Gastrocnemius medialis (tissue), 4 donors: ENCODE results near the gene DHFR. TPM values are rescaled to one million over a fixed set of nuclear protein-coding genes. Genes with fewer than 3 reads are reported as not detected.

Experiments used
- ATAC-seq, 2 donors: fragments of 150-250 bp; one replicate each; pipeline ENCODE4 v1.9.1; 2016
- DNase-seq, 2 donors: peaks; one replicate each; pipeline ENCODE4 v3.0.0-alpha.2; 2019
- H3K27ac ChIP-seq, 4 donors: fragments of 200-600 bp; sonication (generic); 1 replicate in 1 of 4; 2 replicates in 3 of 4; pipeline ENCODE4 v1.5.1; 2016 to 2018; ENCODE audit warnings: mild to moderate bottlenecking in 2 of 4, moderate library complexity in 1 of 4
- H3K27me3 ChIP-seq, 3 donors: fragments of 200-600 bp; sonication (generic) in 2 of 3; 1 replicate in 1 of 3; 2 replicates in 2 of 3; pipeline versions ENCODE4 v1.5.1 to v1.6.0; 2016 to 2019; ENCODE audit warnings: mild to moderate bottlenecking in 1 of 3, moderate library complexity in 1 of 3
- H3K36me3 ChIP-seq, 2 donors: fragments of 200-600 bp; sonication (generic) in 1 of 2; one replicate each; pipeline ENCODE4 v1.5.1; 2017 to 2018
- H3K4me1 ChIP-seq, 2 donors: fragments of 200-600 bp; sonication (generic) in 1 of 2; one replicate each; pipeline ENCODE4 v1.5.1; 2016 to 2017; ENCODE audit warnings: mild to moderate bottlenecking in 2 of 2
- H3K4me3 ChIP-seq, 4 donors: fragments of 200-600 bp; sonication (generic) in 3 of 4; 1 replicate in 1 of 4; 2 replicates in 3 of 4; pipeline ENCODE4 v1.5.1; 2016 to 2019; ENCODE audit warnings: mild to moderate bottlenecking in 2 of 4
- H3K9me3 ChIP-seq, 3 donors: fragments of 200-600 bp; sonication (generic) in 2 of 3; 1 replicate in 1 of 3; 2 replicates in 2 of 3; pipeline ENCODE4 v1.5.1; 2016 to 2019
- CTCF ChIP-seq, 5 experiments: fragments of 450-650 bp in 3 of 5; fragments of 200-600 bp in 2 of 5; sonication (generic) in 2 of 5; IDR thresholded peaks in 4 of 5; conservative IDR thresholded peaks in 1 of 5; 1 replicate in 4 of 5; 2 replicates in 1 of 5; pipeline ENCODE4 v1.5.1; 2016 to 2019; ENCODE audit warnings: antibody characterized with exemption in 5 of 5, mild to moderate bottlenecking in 3 of 5, moderate library complexity in 3 of 5
- POLR2A ChIP-seq, 2 donors: fragments of 450-650 bp; IDR thresholded peaks; one replicate each; pipeline ENCODE4 v1.6.1; 2017; ENCODE audit warnings: antibody characterized with exemption in 2 of 2, mild to moderate bottlenecking in 2 of 2, moderate library complexity in 2 of 2
- in situ Hi-C, 4 donors: fragments of 200-750 bp; cut with MboI; loops; one replicate each; pipeline versions ENCODE4 v1.15.0 to v1.8.0; 2017; ENCODE audit warnings: low sequenced_read_pairs in 4 of 4
- intact Hi-C: fragments of 100-400 bp; cut with DNase I; formaldehyde crosslinking; loops from one replicate; pipeline ENCODE4 v1.15.1; 2023; ENCODE audit warnings: low total_unique reads
- total RNA-seq, 4 donors: library from RNA; depleted of rRNA; stranded (reverse); fragments of >200 nt; gene quantifications; one replicate each; pipeline versions ENCODE4 v1.1.0 to v1.2.3, GENCODE V29; 2016

DHFR gene
- total RNA-seq, 4 donors from 2014 or later = 2.2 to 5.3 (median 3.7) TPM

GRCh38 chr5:80592761-80593160 is 62.0 kb downstream of the DHFR start:
- ATAC-seq (no peak), DNase-seq (no peak)
- in situ Hi-C loops (no loop called here), intact Hi-C loops (no loop called here)
- H3K36me3 ChIP-seq = no peaks in the 10 kb centered on the region
- no peaks in the 10 kb centered on the region for H3K4me1 ChIP-seq
- H3K27me3 ChIP-seq = no peaks in the 10 kb centered on the region
- TF ChIP-seq POLR2A (IDR thresholded peaks at IDR 0.05) (no peak), CTCF (IDR thresholded peaks at IDR 0.05 in 4 of 5, conservative IDR thresholded peaks at IDR 0.05 in 1 of 5) (no peak)
- H3K9me3 ChIP-seq = no peaks in the 10 kb centered on the region
- H3K27ac ChIP-seq = no peak overlapping the region
- no peak overlapping the region for H3K4me3 ChIP-seq

- intact Hi-C loops = no loop called here
- Histone ChIP-seq H3K27ac (no peak overlapping the region), H3K4me3 (no peak overlapping the region), H3K36me3 (no peaks in the 10 kb centered on the region), H3K27me3 (no peaks in the 10 kb centered on the region), H3K4me1 (no peaks in the 10 kb centered on the region), H3K9me3 (no peaks in the 10 kb centered on the region)
- no peak for TF ChIP-seq POLR2A (IDR thresholded peaks at IDR 0.05)
- no peak for TF ChIP-seq CTCF (IDR thresholded peaks at IDR 0.05 in 4 of 5, conservative IDR thresholded peaks at IDR 0.05 in 1 of 5)
- DNase-seq (no peak), ATAC-seq (no peak)
- in situ Hi-C loops = no loop called here
Observed at GRCh38 chr5:80592105-80592504, 62.7 kb downstream of the DHFR start.

GRCh38 chr5:80591352-80591751 is 63.4 kb downstream of the DHFR start:
- no peak overlapping the region for H3K4me3 ChIP-seq
- intact Hi-C loops = no loop called here
- no peak for TF ChIP-seq POLR2A (IDR thresholded peaks at IDR 0.05)
- TF ChIP-seq CTCF (IDR thresholded peaks at IDR 0.05 in 4 of 5, conservative IDR thresholded peaks at IDR 0.05 in 1 of 5) = no peak
- H3K36me3 ChIP-seq = no peaks in the 10 kb centered on the region
- DNase-seq (no peak), ATAC-seq (no peak)
- in situ Hi-C loops = no loop called here
- no peaks in the 10 kb centered on the region for H3K27me3 ChIP-seq
- H3K4me1 ChIP-seq = no peaks in the 10 kb centered on the region
- H3K27ac ChIP-seq = no peak overlapping the region
- H3K9me3 ChIP-seq = no peaks in the 10 kb centered on the region

- H3K27me3 ChIP-seq = no peaks in the 10 kb centered on the region
- intact Hi-C loops = no loop called here
- in situ Hi-C loops = no loop called here
- no peaks in the 10 kb centered on the region for H3K36me3 ChIP-seq
- no peaks in the 10 kb centered on the region for H3K9me3 ChIP-seq
- no peaks in the 10 kb centered on the region for H3K4me1 ChIP-seq
- TF ChIP-seq POLR2A (IDR thresholded peaks at IDR 0.05) (no peak), CTCF (IDR thresholded peaks at IDR 0.05 in 4 of 5, conservative IDR thresholded peaks at IDR 0.05 in 1 of 5) (no peak)
- H3K27ac ChIP-seq = no peak overlapping the region
- no peak overlapping the region for H3K4me3 ChIP-seq
- ATAC-seq (no peak), DNase-seq (no peak)
Observed at GRCh38 chr5:80590766-80591165, 64.0 kb downstream of the DHFR start.

- no peaks in the 10 kb centered on the region for H3K27me3 ChIP-seq
- ATAC-seq = no peak
- no peak overlapping the region for H3K4me3 ChIP-seq
- H3K27ac ChIP-seq = no peak overlapping the region
- H3K4me1 ChIP-seq = no peaks in the 10 kb centered on the region
- in situ Hi-C loops = no loop called here
- intact Hi-C loops = no loop called here
- DNase-seq = no peak
- no peaks in the 10 kb centered on the region for H3K36me3 ChIP-seq
- H3K9me3 ChIP-seq = no peaks in the 10 kb centered on the region
- no peak for TF ChIP-seq CTCF (IDR thresholded peaks at IDR 0.05 in 4 of 5, conservative IDR thresholded peaks at IDR 0.05 in 1 of 5)
- TF ChIP-seq POLR2A (IDR thresholded peaks at IDR 0.05) = no peak
Observed at GRCh38 chr5:80588858-80589540, 65.8 kb downstream of the DHFR start.
